T-cell (primary cell): ENCODE measurements around the gene RNASE8. TPM values are rescaled to one million over a fixed set of nuclear protein-coding genes. Genes with fewer than 3 reads are reported as not detected.

ENCODE experiments used
- ATAC-seq, 4 experiments: fragments of 200-7000 bp in 3 of 4; fragments of 150-1000 bp in 1 of 4; cut with Tn5 transposase; replicated peaks in 1 of 4; 1 replicate in 3 of 4; 2 replicates in 1 of 4; pipeline ENCODE4 v1.10.0; 2021; ENCODE audit warnings: moderate library complexity in 3 of 4, mild to moderate bottlenecking in 2 of 4, moderate number of reproducible peaks in 1 of 4
- CTCF ChIA-PET, 2 donors: fragments of 300-600 bp; sonication (Branson Sonifier 250); formaldehyde crosslinking; loops; one replicate each; lab custom pipeline; 2022; ENCODE audit warnings: antibody characterized with exemption in 2 of 2; lab: Charles Lee
- POLR2A ChIA-PET, 2 donors: fragments of 300-600 bp; sonication (Branson Sonifier 250); formaldehyde crosslinking; loops; one replicate each; lab custom pipeline; 2022; ENCODE audit warnings: antibody characterized with exemption in 2 of 2; lab: Charles Lee
- DNase-seq, 35 experiments: peaks; one replicate each; pipeline versions ENCODE4 v3.0.0 to v3.0.0-alpha.2; 2013 to 2023
- H3K27ac ChIP-seq: one replicate; pipeline ENCODE4 v1.5.1; 2013; ENCODE audit warnings: low read length
- H3K27me3 ChIP-seq, 2 experiments: replicated peaks in 1 of 2; 1 replicate in 1 of 2; 2 replicates in 1 of 2; pipeline versions ENCODE4 v1.6.1 to v1.7.0; 2013; ENCODE audit warnings: low read length in 1 of 2, mixed read lengths in 1 of 2; ENCODE audit not compliant: control insufficient read depth in 2 of 2, insufficient read depth in 2 of 2; ENCODE audit errors: extremely low read depth in 1 of 2
- H3K36me3 ChIP-seq, 2 donors: 1 replicate in 1 of 2; 2 replicates in 1 of 2; pipeline versions ENCODE4 v1.6.1 to v1.7.0; 2013; ENCODE audit warnings: low read length in 1 of 2; ENCODE audit not compliant: control insufficient read depth in 2 of 2, insufficient read depth in 1 of 2; ENCODE audit errors: extremely low read depth in 1 of 2
- H3K4me1 ChIP-seq, 2 experiments: 1 replicate in 1 of 2; 2 replicates in 1 of 2; pipeline versions ENCODE4 v1.6.1 to v1.7.0; 2013; ENCODE audit warnings: low read length in 2 of 2, mixed read lengths in 1 of 2; ENCODE audit not compliant: insufficient read depth in 2 of 2, control insufficient read depth in 1 of 2; ENCODE audit errors: extremely low read depth in 1 of 2
- H3K4me3 ChIP-seq, 2 donors: 1 replicate in 1 of 2; 2 replicates in 1 of 2; pipeline versions ENCODE4 v1.5.1 to v1.7.0; 2013; ENCODE audit warnings: mild to moderate bottlenecking in 2 of 2, low read length in 1 of 2, moderate library complexity in 1 of 2; ENCODE audit not compliant: control insufficient read depth in 1 of 2; ENCODE audit errors: extremely low read depth in 1 of 2
- H3K9me3 ChIP-seq: 2 replicates; pipeline ENCODE4 v1.7.0; 2013
- H3K27ac Mint-ChIP-seq, 2 donors: one replicate each; pipeline ENCODE4 v1.8.0; 2020 to 2021; ENCODE audit warnings: mild to moderate bottlenecking in 2 of 2, mixed read lengths in 2 of 2
- H3K27me3 Mint-ChIP-seq, 2 donors: one replicate each; pipeline ENCODE4 v1.8.0; 2021 to 2022; ENCODE audit warnings: mixed read lengths in 2 of 2
- H3K36me3 Mint-ChIP-seq: one replicate; pipeline ENCODE4 v1.8.0; 2021; ENCODE audit warnings: mixed read lengths
- H3K4me1 Mint-ChIP-seq, 3 donors: one replicate each; pipeline ENCODE4 v1.8.0; 2020 to 2022; ENCODE audit warnings: mixed read lengths in 3 of 3, mild to moderate bottlenecking in 1 of 3
- H3K4me3 Mint-ChIP-seq, 3 donors: one replicate each; pipeline ENCODE4 v1.8.0; 2020 to 2022; ENCODE audit warnings: mild to moderate bottlenecking in 3 of 3, mixed read lengths in 3 of 3, moderate library complexity in 3 of 3
- H3K9me3 Mint-ChIP-seq, 3 donors: one replicate each; pipeline ENCODE4 v1.8.0; 2020 to 2022; ENCODE audit warnings: mixed read lengths in 3 of 3
- WGBS: methylation state at CpG from one replicate; pipeline ENCODE4 v1.1.5; 2013; ENCODE audit warnings: missing lambda C conversion rate; ENCODE audit not compliant: insufficient coverage; 5-methylcytosine and 5-hydroxymethylcytosine counted together
- total RNA-seq, 35 experiments: library from RNA in 6 of 35; stranded (reverse) in 6 of 35; fragments of 120-200 nt in 1 of 35; gene quantifications; one replicate each; pipeline versions ENCODE4 v1.2.1 to v1.2.4 and lab custom pipeline; 2013 to 2026

The RNASE8 gene
- total RNA-seq, 5 donors from 2014 or later (not counting 1 experiment from before 2014, with no cell fraction given): not detected

DNA sequence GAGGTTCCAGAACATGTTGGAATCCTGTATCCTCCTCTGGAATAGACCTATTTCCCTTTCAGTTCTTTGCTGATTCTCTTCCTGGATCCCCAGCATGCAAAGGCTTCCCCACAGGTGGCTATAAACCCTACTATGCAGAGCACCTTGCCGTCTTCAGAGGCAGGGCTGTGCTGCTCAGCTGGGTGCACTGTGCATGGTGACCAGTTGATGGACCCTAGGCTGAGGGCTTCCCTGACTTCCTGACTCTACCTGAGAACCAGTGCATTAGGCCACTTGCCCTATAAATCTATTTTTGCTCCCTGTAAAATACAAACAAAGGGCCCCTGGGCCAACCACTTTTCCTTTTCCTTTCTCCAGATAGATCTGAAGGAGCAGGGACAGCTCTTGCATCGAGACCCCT lies 26.8 kb downstream of the RNASE8 start:
- no peak overlapping the region for H3K27ac ChIP-seq
- H3K4me1 Mint-ChIP-seq: peaks cover 20 to 30% (median 30%) of the 10 kb centered on the region in 3 donors
- no peak overlapping the region for H3K4me3 ChIP-seq
- DNase-seq: no peak
- ChIA-PET CTCF (interaction anchor here in 1 of 2 donors (0.7 kb wide), 1 partner anchor 10 kb away, joined by 3 read pairs; no protein-coding TSS in a partner anchor), POLR2A (interaction anchor here in 1 of 2 donors (0.6 kb wide), 1 partner anchor 13 kb away, joined by 8 read pairs; no protein-coding TSS in a partner anchor)
- H3K9me3 Mint-ChIP-seq: no peaks in the 10 kb centered on the region
- H3K9me3 ChIP-seq: no peaks in the 10 kb centered on the region
- H3K27me3 ChIP-seq: no peaks in the 10 kb centered on the region
- peaks cover 0 to 3% of the 10 kb centered on the region in 2 donors for H3K27me3 Mint-ChIP-seq
- whole genome bisulfite sequencing: 78% methylated on average over 2 of the region's 2 CpGs
- H3K27ac Mint-ChIP-seq: peak overlapping the region in 1 of 2 donors; percentile 3
- no peak overlapping the region for H3K4me3 Mint-ChIP-seq
- H3K36me3 ChIP-seq: no peaks in the 10 kb centered on the region
- ATAC-seq: no peak
- H3K36me3 Mint-ChIP-seq: no peaks in the 10 kb centered on the region
- peaks cover 3 to 23% of the 10 kb centered on the region in 2 experiments for H3K4me1 ChIP-seq

- H3K27me3 ChIP-seq: no peaks in the 10 kb centered on the region
- DNase-seq (peak in 1 of 35 experiments; percentile 29), ATAC-seq (no peak)
- 85% methylated on average over 15 of the region's 17 CpGs for WGBS
- peaks cover 3 to 23% of the 10 kb centered on the region in 2 experiments for H3K4me1 ChIP-seq
- H3K4me3 ChIP-seq: no peak overlapping the region
- no peak overlapping the region for H3K4me3 Mint-ChIP-seq
- POLR2A ChIA-PET: no interaction called here
- CTCF ChIA-PET: interaction anchor here in 1 of 2 donors (2.6 kb wide), 1 partner anchor 19 kb away, joined by 11 read pairs; no protein-coding TSS in a partner anchor
- H3K9me3 ChIP-seq: no peaks in the 10 kb centered on the region
- H3K36me3 Mint-ChIP-seq: no peaks in the 10 kb centered on the region
- H3K9me3 Mint-ChIP-seq: no peaks in the 10 kb centered on the region
- peaks cover 20 to 30% (median 30%) of the 10 kb centered on the region in 3 donors for H3K4me1 Mint-ChIP-seq
- no peak overlapping the region for H3K27ac Mint-ChIP-seq
- H3K36me3 ChIP-seq: no peaks in the 10 kb centered on the region
- no peak overlapping the region for H3K27ac ChIP-seq
- H3K27me3 Mint-ChIP-seq: peaks cover 0 to 1% of the 10 kb centered on the region in 2 donors
Measured at GRCh38 chr14:21084998-21085853, 27.6 kb downstream of the RNASE8 start.

DNA sequence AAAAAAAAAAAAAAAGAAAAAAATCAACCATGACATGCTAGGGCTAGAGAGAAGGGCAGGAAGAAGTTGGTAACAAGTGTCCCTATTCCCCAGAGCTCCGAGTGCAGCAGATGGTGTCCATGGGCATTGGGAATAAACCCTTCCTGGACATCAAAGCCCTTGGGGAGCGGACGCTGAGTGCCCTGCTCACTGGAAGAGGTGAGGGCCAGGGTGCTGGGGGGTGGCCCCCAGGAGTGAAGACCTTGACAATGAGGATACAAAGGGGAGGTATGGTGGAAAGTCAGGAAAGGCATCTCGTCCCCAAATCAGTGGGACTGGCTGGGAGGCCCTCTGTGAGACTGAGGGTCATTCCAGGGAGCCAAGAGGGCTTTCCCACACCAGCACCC lies 29.3 kb downstream of the RNASE8 start:
- ChIA-PET CTCF (interaction anchor here (0.7 to 3.9 kb wide), 11 partner anchors 9 to 744 kb away, joined by 3 to 61 read pairs (median 11); partner anchors contain the start of gene ARHGEF40 (in 1 of the 2)), POLR2A (interaction anchor here (0.8 to 1.5 kb wide), 4 partner anchors 9 to 18 kb away, joined by 3 to 6 read pairs (median 4); no protein-coding TSS in a partner anchor)
- Mint-ChIP-seq H3K4me3 (no peak overlapping the region), H3K9me3 (no peaks in the 10 kb centered on the region), H3K36me3 (no peaks in the 10 kb centered on the region), H3K4me1 (peaks cover 22 to 32% (median 30%) of the 10 kb centered on the region in 3 donors), H3K27me3 (no peaks in the 10 kb centered on the region), H3K27ac (peak overlapping the region; percentile 30 to 91)
- Histone ChIP-seq H3K4me1 (peaks cover 3 to 23% of the 10 kb centered on the region in 2 experiments), H3K4me3 (no peak overlapping the region), H3K36me3 (peaks cover 0 to 4% of the 10 kb centered on the region in 2 donors), H3K27me3 (no peaks in the 10 kb centered on the region), H3K27ac (peak overlapping the region; percentile 96), H3K9me3 (no peaks in the 10 kb centered on the region)
- DNase-seq (no peak), ATAC-seq (no peak)
- 85% methylated on average over 3 of the region's 4 CpGs for WGBS

DNA sequence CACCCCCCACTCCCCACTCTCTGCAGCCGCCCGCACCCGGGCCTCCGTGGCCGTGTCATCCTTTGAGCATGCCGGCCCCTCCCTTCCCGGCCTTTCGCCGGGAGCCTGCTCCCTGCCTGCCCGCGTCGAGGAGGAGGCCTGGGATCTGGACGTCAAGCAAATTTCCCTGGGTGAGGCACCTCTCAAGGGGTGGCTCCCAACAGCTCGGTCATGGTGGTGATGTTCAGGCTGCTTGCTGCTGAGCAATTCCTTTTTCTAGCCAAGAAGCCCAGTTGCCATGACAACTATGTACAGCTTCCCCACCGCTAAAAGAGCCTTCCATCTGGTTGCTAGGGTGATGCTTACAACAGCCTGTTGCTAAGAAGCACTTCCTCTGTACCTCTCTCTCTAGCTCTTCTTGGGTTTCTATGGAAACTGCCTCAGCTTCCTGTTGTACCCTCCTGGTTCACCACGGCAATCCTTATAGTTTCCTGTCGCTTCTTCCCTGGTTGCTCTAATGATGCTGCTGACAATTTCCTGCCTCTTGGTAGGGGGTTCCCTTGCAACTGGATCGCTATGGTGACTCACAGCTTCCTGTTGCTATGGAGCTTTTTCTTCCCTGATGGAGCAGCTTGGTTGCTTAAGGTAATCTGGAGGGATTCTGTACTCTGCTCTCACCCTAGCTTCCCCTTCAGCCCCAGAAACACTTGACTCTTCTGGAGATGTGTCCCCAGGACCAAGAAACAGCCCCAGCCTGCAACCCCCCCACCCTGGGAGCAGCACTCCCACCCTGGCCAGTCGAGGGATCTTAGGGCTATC lies 29.9 kb downstream of the RNASE8 start:
- Histone ChIP-seq H3K9me3 (no peaks in the 10 kb centered on the region), H3K27me3 (no peaks in the 10 kb centered on the region), H3K4me1 (peaks cover 3 to 27% of the 10 kb centered on the region in 2 experiments), H3K4me3 (no peak overlapping the region), H3K27ac (peak overlapping the region; percentile 96), H3K36me3 (peaks cover 0 to 4% of the 10 kb centered on the region in 2 donors)
- DNase-seq: peak in 33 of 35 experiments; percentile 30 to 96 (median 77)
- POLR2A ChIA-PET: interaction anchor here (0.8 to 1.5 kb wide), 4 partner anchors 8 to 19 kb away, joined by 3 to 6 read pairs (median 4); no protein-coding TSS in a partner anchor
- CTCF ChIA-PET: interaction anchor here (0.6 to 3.9 kb wide), 13 partner anchors 8 to 745 kb away, joined by 3 to 61 read pairs (median 6); partner anchors contain the start of genes ARHGEF40 (in 1 of the 2) and TMEM253 (in 1 of the 2)
- WGBS: 65% methylated on average over 11 of the region's 19 CpGs
- no peak overlapping the region for H3K4me3 Mint-ChIP-seq
- peak overlapping the region; percentile 86 to 87 for H3K27ac Mint-ChIP-seq
- no peaks in the 10 kb centered on the region for H3K27me3 Mint-ChIP-seq
- H3K9me3 Mint-ChIP-seq: no peaks in the 10 kb centered on the region
- H3K36me3 Mint-ChIP-seq: peaks cover 2% of the 10 kb centered on the region
- peak; percentile 64 to 90 (median 82) for ATAC-seq
- H3K4me1 Mint-ChIP-seq: peaks cover 23 to 33% (median 32%) of the 10 kb centered on the region in 3 donors

GRCh38 chr14:21088687-21089086 lies 31.1 kb downstream of the RNASE8 start:
- WGBS: 84% methylated on average over 4 of the region's 4 CpGs
- CTCF ChIA-PET: interaction anchor here (0.5 to 3.9 kb wide), 9 partner anchors 10 to 74 kb away, joined by 3 to 61 read pairs (median 12); partner anchors contain the start of genes ARHGEF40 (in 1 of the 2) and ZNF219 (in 1 of the 2)
- Mint-ChIP-seq H3K9me3 (no peaks in the 10 kb centered on the region), H3K4me1 (peaks cover 27 to 39% (median 38%) of the 10 kb centered on the region in 3 donors), H3K27me3 (no peaks in the 10 kb centered on the region), H3K4me3 (no peak overlapping the region), H3K27ac (peak overlapping the region in 1 of 2 donors; percentile 3), H3K36me3 (peaks cover 3% of the 10 kb centered on the region)
- Histone ChIP-seq H3K27ac (peak overlapping the region; percentile 96), H3K9me3 (no peaks in the 10 kb centered on the region), H3K27me3 (no peaks in the 10 kb centered on the region), H3K4me3 (no peak overlapping the region), H3K4me1 (peaks cover 3 to 32% of the 10 kb centered on the region in 2 experiments), H3K36me3 (peaks cover 0 to 4% of the 10 kb centered on the region in 2 donors)
- no peak for DNase-seq
- POLR2A ChIA-PET: no interaction called here
- ATAC-seq: no peak
